Heart right ventricle (tissue), 16 donors: ENCODE measurements around the gene ATXN7. TPM values are rescaled to one million over a fixed set of nuclear protein-coding genes. Genes with fewer than 3 reads are reported as not detected.

Source experiments
- ATAC-seq, 8 donors: fragments of 200-7000 bp; cut with Tn5 transposase; one replicate each; pipeline ENCODE4 v1.9.1; 2020; ENCODE audit warnings: mild to moderate bottlenecking in 8 of 8, moderate library complexity in 8 of 8, moderate number of reproducible peaks in 1 of 8
- DNase-seq, 2 donors: peaks; one replicate each; pipeline ENCODE4 v3.0.0-alpha.2; 2020
- H3K27ac ChIP-seq, 10 donors: fragments of 200-600 bp; sonication (generic) in 2 of 10; one replicate each; pipeline versions ENCODE4 v1.5.0 to v1.8.0; 2020 to 2022; ENCODE audit warnings: mild to moderate bottlenecking in 3 of 10
- H3K27me3 ChIP-seq, 7 donors: fragments of 200-600 bp; one replicate each; pipeline ENCODE4 v1.8.0; 2021 to 2022; ENCODE audit warnings: mild to moderate bottlenecking in 2 of 7
- H3K36me3 ChIP-seq, 9 donors: fragments of 200-600 bp; sonication (generic) in 1 of 9; one replicate each; pipeline versions ENCODE4 v1.5.0 to v1.8.0; 2020 to 2022; ENCODE audit warnings: mild to moderate bottlenecking in 2 of 9
- H3K4me1 ChIP-seq, 9 donors: fragments of 200-600 bp; sonication (generic) in 1 of 9; one replicate each; pipeline versions ENCODE4 v1.5.0 to v1.8.0; 2020 to 2022; ENCODE audit warnings: mild to moderate bottlenecking in 4 of 9
- H3K4me3 ChIP-seq, 10 donors: fragments of 200-600 bp; sonication (generic) in 2 of 10; one replicate each; pipeline versions ENCODE4 v1.5.0 to v1.8.0; 2020 to 2022; ENCODE audit warnings: mild to moderate bottlenecking in 7 of 10, moderate library complexity in 2 of 10
- H3K9me3 ChIP-seq, 11 donors: fragments of 200-600 bp in 10 of 11; sonication (generic) in 2 of 11; one replicate each; pipeline versions ENCODE4 v1.5.0 to v1.8.0; 2013 to 2022; ENCODE audit warnings: mild to moderate bottlenecking in 2 of 11, control low read depth in 1 of 11, moderate library complexity in 1 of 11
- CTCF ChIP-seq, 9 donors: fragments of 200-600 bp; sonication (generic) in 2 of 9; IDR thresholded peaks; one replicate each; pipeline versions ENCODE4 v1.5.0 to v1.8.0; 2021 to 2022; ENCODE audit warnings: antibody characterized with exemption in 9 of 9, mild to moderate bottlenecking in 5 of 9, moderate library complexity in 1 of 9
- WGBS, 2 donors: extraction: QIAGEN DNeasy Blood & Tissue Kit; methylation state at CpG; one replicate each; pipeline ENCODE4 v1.1.7; 2013; ENCODE audit warnings: inconsistent platforms in 1 of 2; 5-methylcytosine and 5-hydroxymethylcytosine counted together
- intact Hi-C, 10 donors: fragments of 100-400 bp; cut with DNase I; formaldehyde crosslinking; loops; one replicate each; pipeline versions ENCODE4 v1.11.1 to v1.14.2; 2022
- polyA plus RNA-seq, 2 donors: library from polyadenylated mRNA; stranded (reverse); fragments of 200-250 nt; gene quantifications; one replicate each; pipeline ENCODE4 v1.2.3, GENCODE V29; 2013
- total RNA-seq, 10 donors: library from RNA; stranded (reverse); fragmentation: NEBNext Ultra II Directional in 3 of 10; extraction: Animal tissue kit (Norgen Biotek cat#: 25700) in 3 of 10; gene quantifications; one replicate each; pipeline versions ENCODE4 v1.2.1 to v1.2.4, GENCODE V29; 2021 to 2023
- donor health status: Arrhythmogenic right ventricular cardiomyopathy.
- donor health status: ischemic (EF 13 %, LVEDD 7.1; RV severe dilation, severe dysfunction).
- donor health status: healthy with polysubstance abuse.
- donor health status: DM: no; HTN: yes; CAD: no.
- donor health status: DM: no; HTN: no; CAD: no.
- donor health status: ischemic (EF 25% LVEDD 6.9; RV normal size, moderate dysfunction).
- donor health status: ischemic (EF 25% LVEDD 5.7; RV mildly dilated, moderate dysfunction).
- donor health status: healthy.
- donor health status: DM: yes; HTN: yes; CAD: no.
- donor health status: Ischemic cardiomyopathy.
- donor health status: ischemic (EF 35%, LVEDD 5.7; RV mildly dilated, moderate dysfunction).
- donor health status: nonischemic (EF 11% LVEDD 7.7; RV severe dilation, severe dysfunction).
- donor health status: DM: yes; HTN: yes; CAD: no.
- donor health status: PGD.
- donor health status: ischemic (EF 29% LVEDD 5.4; RV normal size, mild dysfunction).
- donor health status: nonischemic (EF 23%, LVEDD 6.1; RV moderate dilation, normal function).

The ATXN7 gene
- total and polyA plus RNA-seq, 12 donors = 1.7 to 31.0 (median 19.6) TPM

DNA sequence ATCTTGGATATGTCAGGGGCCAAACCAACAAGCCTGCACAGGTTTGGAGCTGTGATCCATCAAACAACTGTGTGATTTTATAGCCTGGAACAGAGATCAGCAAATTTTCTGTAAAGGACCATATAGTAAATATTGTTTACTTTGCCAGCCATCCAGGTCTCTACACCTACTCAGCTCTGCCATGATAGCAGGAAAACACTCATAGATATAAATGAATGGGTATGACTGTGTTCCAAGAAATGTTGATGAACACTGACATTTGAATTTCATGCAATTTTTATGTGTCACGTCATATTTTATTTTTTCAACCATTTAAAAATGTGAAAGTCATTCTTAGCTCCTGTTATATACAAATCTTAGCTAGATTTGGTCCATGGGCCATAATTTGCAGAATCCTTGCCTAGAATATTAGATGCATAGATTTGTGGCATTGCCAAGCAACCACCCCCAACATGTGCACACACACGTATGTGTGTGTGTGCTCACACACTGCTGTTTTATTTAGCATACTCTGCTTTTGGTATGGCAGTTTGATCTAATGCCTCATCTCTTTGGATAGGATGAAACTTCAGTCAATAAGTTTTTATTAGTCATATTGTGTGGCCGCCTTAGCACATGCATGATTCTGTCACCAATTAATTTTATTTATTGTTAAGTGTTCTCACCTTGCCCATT is 6.4 kb downstream of the ATXN7 start:
- peaks cover 0 to 43% (median 3%) of the 10 kb centered on the region in 9 donors for H3K4me1 ChIP-seq
- TF ChIP-seq CTCF (IDR thresholded peaks at IDR 0.05) = no peak
- WGBS, 2 donors = 87% methylated on average over 3 of the region's 3 CpGs
- intact Hi-C loops = loop anchor here in 5 of 10 donors (5.0 to 10.0 kb wide), 3 partner anchors 37 to 125 kb away; partner anchors contain the start of gene SCAANT1 (in 2 of the 5)
- DNase-seq (no peak), ATAC-seq (no peak)
- H3K36me3 ChIP-seq = peaks cover 0 to 16% (median 0%) of the 10 kb centered on the region in 9 donors
- H3K27me3 ChIP-seq = no peaks in the 10 kb centered on the region
- H3K27ac ChIP-seq = no peak overlapping the region
- no peak overlapping the region for H3K4me3 ChIP-seq
- H3K9me3 ChIP-seq = no peaks in the 10 kb centered on the region

GRCh38 chr3:63870615-63871005 is 6.9 kb downstream of the ATXN7 start:
- Histone ChIP-seq H3K36me3 (peaks cover 0 to 16% (median 0%) of the 10 kb centered on the region in 9 donors), H3K9me3 (no peaks in the 10 kb centered on the region), H3K27ac (no peak overlapping the region), H3K4me1 (peaks cover 0 to 41% (median 2%) of the 10 kb centered on the region in 9 donors), H3K27me3 (no peaks in the 10 kb centered on the region), H3K4me3 (no peak overlapping the region)
- 56 to 59% methylated on average over 2 of the region's 2 CpGs for WGBS, 2 donors
- intact Hi-C loops = loop anchor here in 1 of 10 donors (5.0 kb wide), 1 partner anchor 37 kb away; no protein-coding TSS in a partner anchor
- DNase-seq = no peak
- TF ChIP-seq CTCF (IDR thresholded peaks at IDR 0.05) = no peak
- ATAC-seq = no peak

GRCh38 chr3:63872135-63872924 is 8.7 kb downstream of the ATXN7 start:
- H3K9me3 ChIP-seq = no peaks in the 10 kb centered on the region
- intact Hi-C loops = loop anchor here in 1 of 10 donors (5.0 kb wide), 1 partner anchor 35 kb away; no protein-coding TSS in a partner anchor
- no peak for TF ChIP-seq CTCF (IDR thresholded peaks at IDR 0.05)
- ATAC-seq (no peak), DNase-seq (no peak)
- no peak overlapping the region for H3K4me3 ChIP-seq
- 94 to 100% methylated on average over 2 of the region's 2 CpGs for WGBS, 2 donors
- H3K27me3 ChIP-seq = no peaks in the 10 kb centered on the region
- no peak overlapping the region for H3K27ac ChIP-seq
- peaks cover 0 to 44% (median 17%) of the 10 kb centered on the region in 9 donors for H3K4me1 ChIP-seq
- H3K36me3 ChIP-seq = peaks cover 0 to 2% (median 0%) of the 10 kb centered on the region in 9 donors

- ATAC-seq = no peak
- WGBS, 2 donors = 90 to 91% methylated on average over 3 of the region's 3 CpGs
- H3K4me1 ChIP-seq = peaks cover 0 to 61% (median 29%) of the 10 kb centered on the region in 9 donors
Observed at GRCh38 chr3:63874769-63875168, 11.1 kb downstream of the ATXN7 start.

More at GRCh38 chr3:63874769-63875168, 11.1 kb downstream of the ATXN7 start:
- intact Hi-C loops = loop anchor here in 1 of 10 donors (5.0 kb wide), 1 partner anchor 33 kb away; no protein-coding TSS in a partner anchor
- Histone ChIP-seq H3K27ac (no peak overlapping the region), H3K36me3 (no peaks in the 10 kb centered on the region), H3K27me3 (no peaks in the 10 kb centered on the region), H3K9me3 (no peaks in the 10 kb centered on the region), H3K4me3 (no peak overlapping the region)
- no peak for TF ChIP-seq CTCF (IDR thresholded peaks at IDR 0.05)
- no peak for DNase-seq
